ENCODE measurements around the gene ZNF280C.

DNA sequence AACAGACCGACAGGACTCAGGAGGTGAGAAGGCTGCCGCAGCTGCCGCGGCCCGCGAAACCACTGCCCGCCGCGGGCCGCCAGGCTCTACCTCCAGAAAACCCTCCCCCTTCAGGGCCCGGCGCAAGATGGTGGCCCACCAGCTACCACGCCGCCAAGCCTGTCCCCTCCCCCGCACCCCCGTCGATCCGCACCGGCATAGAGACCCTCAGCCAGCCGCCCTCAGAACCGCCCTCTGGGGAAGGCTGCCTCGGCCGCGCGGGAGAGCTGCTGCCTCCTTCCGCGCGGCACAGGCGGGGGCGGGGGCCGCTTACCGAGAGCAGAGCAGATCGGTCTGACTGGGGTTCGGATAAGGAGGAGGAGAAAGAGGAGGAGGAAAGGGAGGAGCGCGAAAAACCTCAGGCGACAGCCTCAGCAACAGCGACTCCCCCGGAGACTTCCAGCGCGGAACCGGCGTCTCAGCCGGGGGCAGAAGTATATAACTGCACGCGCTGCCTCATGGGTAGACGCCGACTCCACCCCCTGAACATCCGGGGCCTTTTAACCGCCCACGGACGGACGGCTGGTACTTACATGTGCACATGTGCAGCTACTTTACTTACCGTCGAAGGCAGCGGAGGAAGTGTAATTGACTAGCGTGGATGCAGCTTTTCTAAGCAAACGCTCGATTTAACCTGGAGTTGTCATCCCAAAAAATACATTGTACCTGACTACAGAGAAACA is at the start of gene ZNF280C:
- peak; percentile 95 for TF ChIP-seq POLR2A (IDR thresholded peaks at IDR 0.05; ENCODE audit: low read depth, low read length)
- TF ChIP-seq POLR2AphosphoS5 (IDR thresholded peaks at IDR 0.05; ENCODE audit: low read depth, low read length), result peak; percentile 93
- no peak for TF ChIP-seq SPI1 (IDR thresholded peaks at IDR 0.05; ENCODE audit: low read depth, low read length)
- no peak; the same call in 1 of the 2 replicates for TF ChIP-seq TAF1 (IDR thresholded peaks at IDR 0.05; ENCODE audit: low read depth, low read length)
- TF ChIP-seq POU2F2 (IDR thresholded peaks at IDR 0.05; ENCODE audit: low read depth, low read length), result peak; percentile 54; the same call in 1 of the 2 replicates

Data from GM12891 (cell line).